HL-60 (cell line): Measurements from ENCODE around the gene FCRLB.

Experiments used
- DNase-seq, 2 experiments: peaks; one replicate each; pipeline ENCODE4 v3.0.0-alpha.2; 2010 to 2020; ENCODE audit warnings: low read depth in 1 of 2, low spot score in 1 of 2
- H3K27ac ChIP-seq: fragments of 250-450 bp; sonication (Bioruptor Pico); replicated peaks from 2 replicates; pipeline ENCODE4 v1.5.1; 2020; ENCODE audit warnings: mild to moderate bottlenecking, moderate library complexity
- H3K27me3 ChIP-seq: fragments of 250-450 bp; sonication (Bioruptor Pico); 2 replicates; pipeline ENCODE4 v1.5.1; 2021; ENCODE audit warnings: mild to moderate bottlenecking, moderate library complexity; ENCODE audit not compliant: insufficient read depth, poor library complexity, severe bottlenecking
- H3K4me3 ChIP-seq: replicated peaks from 2 replicates; pipeline ENCODE4 v1.5.1; 2011; ENCODE audit warnings: mild to moderate bottlenecking, control low read depth, low read length; ENCODE audit not compliant: insufficient read depth
- GABPA ChIP-seq: IDR thresholded peaks from 2 replicates; pipeline ENCODE4 v1.6.1; 2012; ENCODE audit warnings: low read depth
- POLR2AphosphoS5 ChIP-seq: IDR thresholded peaks from 2 replicates; pipeline ENCODE4 v1.6.1; 2012; ENCODE audit warnings: low read depth
- REST ChIP-seq: IDR thresholded peaks from 2 replicates; pipeline ENCODE4 v1.6.1; 2012; ENCODE audit warnings: low read depth; ENCODE audit not compliant: insufficient replicate concordance
- SPI1 ChIP-seq: IDR thresholded peaks from 2 replicates; pipeline ENCODE4 v1.6.1; 2012; ENCODE audit warnings: low read depth, mild to moderate bottlenecking, borderline replicate concordance
- TF ChIP-seq, protein P1 (sequence below): IDR thresholded peaks from one replicate; pipeline ENCODE4 v1.5.1; 2011; ENCODE audit warnings: low read length, control low read depth, inconsistent platforms; ENCODE audit not compliant: insufficient read depth

The FCRLB gene

GRCh38 chr1:161771973-161772372 lies 50.6 kb downstream of the FCRLB start:
- no peak overlapping the region for H3K4me3 ChIP-seq
- H3K27ac ChIP-seq, result no peak overlapping the region

DNA sequence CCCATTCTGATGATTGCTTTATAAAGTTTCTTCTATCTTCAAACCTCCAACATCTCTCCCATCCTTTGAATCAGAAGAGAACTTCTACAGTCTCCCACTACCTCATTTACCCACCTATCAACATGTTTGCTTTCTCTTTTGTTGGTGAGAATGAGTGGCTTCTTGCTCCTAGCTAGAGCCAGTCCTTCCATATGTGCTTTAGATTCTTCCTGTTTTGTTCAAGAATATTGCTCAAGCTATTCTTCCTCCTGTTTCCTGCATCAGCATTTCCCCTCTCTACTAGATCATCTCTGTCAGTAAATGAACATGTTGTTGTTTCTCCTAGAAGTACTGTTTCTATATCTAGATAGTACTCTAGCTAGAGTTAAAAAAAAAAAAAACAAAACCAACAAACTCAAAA lies 51.1 kb downstream of the FCRLB start:
- TF ChIP-seq POLR2AphosphoS5 (no peak), SPI1 (peak; percentile 68; the same call in 1 of the 2 replicates)
- Histone ChIP-seq H3K27ac (no peak overlapping the region), H3K4me3 (no peak overlapping the region), H3K27me3 (no peaks in the 10 kb centered on the region)
- DNase-seq, result peak in 1 of 2 experiments; percentile 42

More at GRCh38 chr1:161771973-161772372, 50.6 kb downstream of the FCRLB start:
- DNase-seq, result no peak
- H3K27me3 ChIP-seq, result no peaks in the 10 kb centered on the region
- TF ChIP-seq REST (peak; percentile 60), SPI1 (no peak), POLR2AphosphoS5 (no peak), GABPA (no peak)
- TF ChIP-seq, protein P1, sequence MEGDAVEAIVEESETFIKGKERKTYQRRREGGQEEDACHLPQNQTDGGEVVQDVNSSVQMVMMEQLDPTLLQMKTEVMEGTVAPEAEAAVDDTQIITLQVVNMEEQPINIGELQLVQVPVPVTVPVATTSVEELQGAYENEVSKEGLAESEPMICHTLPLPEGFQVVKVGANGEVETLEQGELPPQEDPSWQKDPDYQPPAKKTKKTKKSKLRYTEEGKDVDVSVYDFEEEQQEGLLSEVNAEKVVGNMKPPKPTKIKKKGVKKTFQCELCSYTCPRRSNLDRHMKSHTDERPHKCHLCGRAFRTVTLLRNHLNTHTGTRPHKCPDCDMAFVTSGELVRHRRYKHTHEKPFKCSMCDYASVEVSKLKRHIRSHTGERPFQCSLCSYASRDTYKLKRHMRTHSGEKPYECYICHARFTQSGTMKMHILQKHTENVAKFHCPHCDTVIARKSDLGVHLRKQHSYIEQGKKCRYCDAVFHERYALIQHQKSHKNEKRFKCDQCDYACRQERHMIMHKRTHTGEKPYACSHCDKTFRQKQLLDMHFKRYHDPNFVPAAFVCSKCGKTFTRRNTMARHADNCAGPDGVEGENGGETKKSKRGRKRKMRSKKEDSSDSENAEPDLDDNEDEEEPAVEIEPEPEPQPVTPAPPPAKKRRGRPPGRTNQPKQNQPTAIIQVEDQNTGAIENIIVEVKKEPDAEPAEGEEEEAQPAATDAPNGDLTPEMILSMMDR, result no peak

DNA sequence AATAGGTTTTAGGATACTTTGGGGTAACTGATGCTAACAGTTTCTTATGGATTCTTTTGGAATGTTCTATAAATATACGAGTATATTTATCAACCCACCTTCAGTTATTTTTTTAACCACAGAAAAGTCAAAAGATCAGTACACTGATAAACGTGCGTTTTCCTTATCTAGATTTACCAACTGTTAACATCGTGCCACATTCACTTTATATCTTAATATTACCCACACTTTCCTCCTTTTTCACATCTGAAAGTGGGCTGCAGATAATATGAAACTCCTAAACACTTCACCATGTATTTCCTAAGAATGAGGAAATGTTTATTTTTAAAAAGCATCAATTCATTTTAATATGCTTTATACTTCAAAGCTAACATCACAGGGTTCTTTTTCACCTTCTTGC lies 52.4 kb downstream of the FCRLB start:
- H3K27me3 ChIP-seq, result no peaks in the 10 kb centered on the region
- no peak overlapping the region for H3K4me3 ChIP-seq
- no peak for DNase-seq
- no peak overlapping the region for H3K27ac ChIP-seq
- TF ChIP-seq, protein P1, result no peak
- TF ChIP-seq POLR2AphosphoS5, result no peak
- no peak for TF ChIP-seq SPI1
- no peak for TF ChIP-seq REST
- TF ChIP-seq GABPA, result no peak

GRCh38 chr1:161777261-161777660 lies 55.9 kb downstream of the FCRLB start:
- DNase-seq, result no peak
- Histone ChIP-seq H3K4me3 (no peak overlapping the region), H3K27ac (no peak overlapping the region), H3K27me3 (no peaks in the 10 kb centered on the region)
- TF ChIP-seq REST, result no peak
- no peak for TF ChIP-seq POLR2AphosphoS5
- TF ChIP-seq GABPA, result no peak
- no peak for TF ChIP-seq SPI1
- TF ChIP-seq, protein P1, result no peak
